KMS-11 (cell line): Measurements from ENCODE around the gene SCAP.

Source experiments
- H2AFZ ChIP-seq: fragments of 200-600 bp; sonication (generic); 2 replicates; pipeline ENCODE4 v1.6.1; 2016; ENCODE audit warnings: antibody characterized with exemption, mixed run types, low read depth
- H3K27ac ChIP-seq: fragments of 200-600 bp; sonication (generic); 2 replicates; pipeline ENCODE4 v1.6.1; 2016; ENCODE audit warnings: mild to moderate bottlenecking, mixed run types
- H3K27me3 ChIP-seq: fragments of 200-600 bp; sonication (generic); 2 replicates; pipeline ENCODE4 v1.6.1; 2017; ENCODE audit warnings: mild to moderate bottlenecking, low read depth, mixed run types, moderate library complexity; ENCODE audit not compliant: insufficient read depth
- H3K36me3 ChIP-seq: fragments of 200-600 bp; sonication (generic); 2 replicates; pipeline ENCODE4 v1.6.1; 2017; ENCODE audit warnings: mild to moderate bottlenecking, mixed run types; ENCODE audit not compliant: insufficient read depth
- H3K4me1 ChIP-seq: fragments of 200-600 bp; sonication (generic); 2 replicates; pipeline ENCODE4 v1.6.1; 2016; ENCODE audit warnings: mild to moderate bottlenecking, low read depth, mixed run types; ENCODE audit not compliant: poor library complexity, severe bottlenecking
- H3K4me2 ChIP-seq: fragments of 200-600 bp; sonication (generic); 2 replicates; pipeline ENCODE4 v1.7.0; 2016; ENCODE audit warnings: mild to moderate bottlenecking, mixed run types
- H3K4me3 ChIP-seq: fragments of 200-600 bp; sonication (generic); IDR thresholded peaks from 2 replicates; pipeline ENCODE4 v1.6.1; 2017; ENCODE audit warnings: low read depth, low read length, mixed read lengths; ENCODE audit not compliant: insufficient read depth
- H3K79me2 ChIP-seq: fragments of 200-600 bp; sonication (generic); 2 replicates; pipeline ENCODE4 v1.6.1; 2016; ENCODE audit warnings: low read depth, mixed run types; ENCODE audit not compliant: insufficient read depth
- H3K9ac ChIP-seq: fragments of 200-600 bp; sonication (generic); 2 replicates; pipeline ENCODE4 v1.6.1; 2016; ENCODE audit warnings: mild to moderate bottlenecking, mixed run types
- H4K20me1 ChIP-seq: fragments of 200-600 bp; sonication (generic); 2 replicates; pipeline ENCODE4 v1.6.1; 2016; ENCODE audit warnings: mild to moderate bottlenecking, mixed run types; ENCODE audit not compliant: insufficient read depth
- CTCF ChIP-seq: fragments of 200-600 bp; sonication (generic); conservative IDR thresholded peaks from 2 replicates; pipeline ENCODE4 v1.6.1; 2017; ENCODE audit warnings: low read depth, mild to moderate bottlenecking, antibody characterized with exemption, low read length, moderate library complexity, mixed read lengths

SCAP gene

DNA sequence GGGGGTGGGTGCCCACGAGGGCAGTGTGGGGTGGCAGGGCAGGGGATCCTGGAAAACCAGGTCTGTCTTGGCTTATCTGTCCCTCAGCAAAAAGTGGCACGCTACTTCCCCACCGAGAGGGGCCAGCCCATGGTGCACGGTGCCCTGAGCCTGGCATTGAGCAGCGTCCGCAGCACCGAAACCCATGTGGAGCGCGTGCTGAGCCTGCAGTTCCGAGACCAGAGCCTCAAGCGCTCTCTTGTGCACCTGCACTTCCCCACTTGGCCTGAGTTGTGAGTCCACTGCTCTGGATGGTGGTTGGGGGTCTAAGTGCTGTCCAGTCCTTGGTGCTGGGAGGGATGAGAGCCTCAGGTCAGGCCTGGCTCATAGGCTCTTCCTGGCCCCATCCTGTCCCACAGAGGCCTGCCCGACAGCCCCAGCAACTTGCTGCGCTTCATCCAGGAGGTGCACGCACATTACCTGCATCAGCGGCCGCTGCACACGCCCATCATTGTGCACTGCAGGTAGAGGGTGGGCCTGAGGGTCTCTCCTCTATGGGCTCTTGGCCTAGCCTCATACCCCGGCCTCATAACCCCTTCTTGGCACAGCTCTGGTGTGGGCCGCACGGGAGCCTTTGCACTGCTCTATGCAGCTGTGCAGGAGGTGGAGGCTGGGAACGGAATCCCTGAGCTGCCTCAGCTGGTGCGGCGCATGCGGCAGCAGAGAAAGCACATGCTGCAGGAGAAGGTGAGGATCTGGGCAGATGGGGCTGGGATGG, 63.9 kb downstream of the SCAP start:
- Histone ChIP-seq H3K4me3 (no peak overlapping the region), H3K9ac (no peak overlapping the region), H3K27ac (no peak overlapping the region), H3K4me2 (no peak overlapping the region), H3K4me1 (no peaks in the 10 kb centered on the region), H3K27me3 (no peaks in the 10 kb centered on the region), H4K20me1 (no peaks in the 10 kb centered on the region), H2AFZ (no peak overlapping the region), H3K79me2 (no peaks in the 10 kb centered on the region), H3K36me3 (no peaks in the 10 kb centered on the region)
- no peak for TF ChIP-seq CTCF

- no peak overlapping the region for H2AFZ ChIP-seq
- no peaks in the 10 kb centered on the region for H4K20me1 ChIP-seq
- no peaks in the 10 kb centered on the region for H3K79me2 ChIP-seq
- no peak overlapping the region for H3K4me2 ChIP-seq
- H3K27ac ChIP-seq: no peak overlapping the region
- no peaks in the 10 kb centered on the region for H3K36me3 ChIP-seq
- TF ChIP-seq CTCF: no peak
- H3K4me1 ChIP-seq: no peaks in the 10 kb centered on the region
- H3K27me3 ChIP-seq: no peaks in the 10 kb centered on the region
- H3K4me3 ChIP-seq: no peak overlapping the region
- no peak overlapping the region for H3K9ac ChIP-seq
Measured at GRCh38 chr3:47410801-47411646, 64.7 kb downstream of the SCAP start.

DNA sequence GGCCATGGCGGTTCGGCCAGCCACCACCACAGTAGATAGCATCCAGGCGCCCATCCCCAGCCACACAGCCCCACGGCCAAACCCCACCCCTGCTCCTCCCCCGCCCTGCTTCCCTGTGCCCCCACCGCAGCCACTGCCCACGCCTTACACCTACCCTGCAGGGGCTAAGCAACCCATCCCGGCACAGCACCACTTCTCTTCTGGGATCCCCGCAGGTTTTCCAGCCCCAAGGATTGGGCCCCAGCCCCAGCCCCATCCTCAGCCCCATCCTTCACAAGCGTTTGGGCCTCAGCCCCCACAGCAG, 65.4 kb downstream of the SCAP start:
- H3K4me3 ChIP-seq: no peak overlapping the region
- H4K20me1 ChIP-seq: no peaks in the 10 kb centered on the region
- H3K4me1 ChIP-seq: no peaks in the 10 kb centered on the region
- no peak overlapping the region for H3K27ac ChIP-seq
- H3K9ac ChIP-seq: no peak overlapping the region
- no peaks in the 10 kb centered on the region for H3K27me3 ChIP-seq
- no peak overlapping the region for H2AFZ ChIP-seq
- no peaks in the 10 kb centered on the region for H3K79me2 ChIP-seq
- H3K36me3 ChIP-seq: no peaks in the 10 kb centered on the region
- TF ChIP-seq CTCF: no peak
- H3K4me2 ChIP-seq: no peak overlapping the region

DNA sequence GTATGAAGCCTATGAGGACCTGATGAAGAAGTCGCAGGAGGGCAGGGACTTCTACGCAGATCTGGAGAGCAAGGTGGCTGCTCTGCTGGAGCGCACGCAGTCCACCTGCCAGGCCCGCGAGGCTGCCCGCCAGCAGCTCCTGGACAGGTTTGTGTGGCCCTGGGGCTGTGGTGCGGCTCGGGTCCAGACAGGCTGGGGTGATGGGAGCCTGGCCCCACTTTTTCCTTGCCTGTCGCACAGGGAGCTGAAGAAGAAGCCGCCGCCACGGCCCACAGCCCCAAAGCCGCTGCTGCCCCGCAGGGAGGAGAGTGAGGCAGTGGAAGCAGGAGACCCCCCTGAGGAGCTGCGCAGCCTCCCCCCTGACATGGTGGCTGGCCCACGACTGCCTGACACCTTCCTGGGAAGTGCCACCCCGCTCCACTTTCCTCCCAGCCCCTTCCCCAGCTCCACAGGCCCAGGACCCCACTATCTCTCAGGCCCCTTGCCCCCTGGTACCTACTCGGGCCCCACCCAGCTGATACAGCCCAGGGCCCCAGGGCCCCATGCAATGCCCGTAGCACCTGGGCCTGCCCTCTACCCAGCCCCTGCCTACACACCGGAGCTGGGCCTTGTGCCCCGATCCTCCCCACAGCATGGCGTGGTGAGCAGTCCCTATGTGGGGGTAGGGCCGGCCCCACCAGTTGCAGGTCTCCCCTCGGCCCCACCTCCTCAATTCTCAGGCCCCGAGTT, 65.9 kb downstream of the SCAP start:
- Histone ChIP-seq H3K36me3 (no peaks in the 10 kb centered on the region), H3K4me1 (no peaks in the 10 kb centered on the region), H3K9ac (no peak overlapping the region), H3K4me2 (no peak overlapping the region), H3K27me3 (no peaks in the 10 kb centered on the region), H4K20me1 (no peaks in the 10 kb centered on the region), H3K27ac (no peak overlapping the region), H3K79me2 (no peaks in the 10 kb centered on the region), H3K4me3 (no peak overlapping the region), H2AFZ (no peak overlapping the region)
- no peak for TF ChIP-seq CTCF
